Stimulated activated naive CD8-positive, alpha-beta T cell treated with anti-CD3 and anti-CD28 coated beads, Interleukin-15, amount 100 ng/mL, for 72 hours (primary cell): ENCODE measurements around the gene CUL2.
"Not testable (repeated sequence)": the region's sequence is repeated elsewhere in the genome, so short reads cannot be mapped to it uniquely, and the experiment has no call there.

ENCODE experiments used
- ATAC-seq: fragments of 150-1000 bp; cut with Tn5 transposase; 2 replicates; pipeline ENCODE4 v1.10.0; 2021; ENCODE audit warnings: mild to moderate bottlenecking, moderate library complexity
- DNase-seq, 2 donors: peaks; one replicate each; pipeline ENCODE4 v3.0.0; 2021 to 2022
- H3K27ac Mint-ChIP-seq, 2 donors: one replicate each; pipeline ENCODE4 v1.8.0; 2022; ENCODE audit warnings: mild to moderate bottlenecking in 2 of 2, mixed read lengths in 2 of 2, moderate library complexity in 2 of 2
- H3K27me3 Mint-ChIP-seq: one replicate; pipeline ENCODE4 v1.8.0; 2022; ENCODE audit warnings: mixed read lengths
- H3K4me1 Mint-ChIP-seq: one replicate; pipeline ENCODE4 v1.8.0; 2022; ENCODE audit warnings: mild to moderate bottlenecking, mixed read lengths
- H3K4me3 Mint-ChIP-seq, 2 donors: one replicate each; pipeline ENCODE4 v1.8.0; 2022; ENCODE audit warnings: mild to moderate bottlenecking in 2 of 2, mixed read lengths in 2 of 2, moderate library complexity in 1 of 2
- H3K9me3 Mint-ChIP-seq, 2 donors: one replicate each; pipeline ENCODE4 v1.8.0; 2022; ENCODE audit warnings: mixed read lengths in 2 of 2

The CUL2 gene

GRCh38 chr10:34985146-34985545, 105.0 kb downstream of the CUL2 start:
- H3K4me1 Mint-ChIP-seq = no peaks in the 10 kb centered on the region
- no peak overlapping the region for H3K4me3 Mint-ChIP-seq
- ATAC-seq (no peak), DNase-seq (no peak)
- no peaks in the 10 kb centered on the region for H3K27me3 Mint-ChIP-seq
- H3K9me3 Mint-ChIP-seq = peaks cover 7 to 11% of the 10 kb centered on the region in 2 donors
- H3K27ac Mint-ChIP-seq = no peak overlapping the region

GRCh38 chr10:34981844-34982243, 108.3 kb downstream of the CUL2 start:
- DNase-seq = no peak
- Mint-ChIP-seq H3K9me3 (peaks cover 7 to 11% of the 10 kb centered on the region in 2 donors), H3K27me3 (peaks cover 14% of the 10 kb centered on the region), H3K4me3 (no peak overlapping the region), H3K27ac (no peak overlapping the region), H3K4me1 (no peaks in the 10 kb centered on the region)
- no peak for ATAC-seq

DNA sequence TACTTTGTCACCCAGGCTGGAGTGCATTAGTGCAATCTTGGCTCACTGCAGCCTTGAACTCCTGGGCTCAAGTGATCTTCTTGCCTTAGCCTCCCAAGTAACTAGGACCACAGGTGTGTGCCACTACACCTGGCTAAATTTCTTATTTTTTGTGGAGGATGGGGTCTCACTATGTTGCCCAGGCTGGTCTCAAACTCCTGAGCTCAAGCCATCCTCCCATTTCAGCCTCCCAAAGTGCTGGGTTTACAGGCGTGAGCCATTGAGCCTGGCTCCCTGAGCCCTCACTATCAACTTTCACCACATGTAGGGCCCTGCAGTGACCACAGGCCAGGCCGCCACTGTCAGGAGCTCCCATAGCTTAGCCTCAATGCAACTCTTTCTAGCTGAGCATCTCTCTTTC, 110.2 kb downstream of the CUL2 start:
- Mint-ChIP-seq H3K4me3 (no peak overlapping the region), H3K4me1 (no peaks in the 10 kb centered on the region), H3K27ac (no peak overlapping the region), H3K27me3 (peaks cover 14% of the 10 kb centered on the region), H3K9me3 (peaks cover 2 to 13% of the 10 kb centered on the region in 2 donors)
- ATAC-seq (no peak), DNase-seq (no peak)

DNA sequence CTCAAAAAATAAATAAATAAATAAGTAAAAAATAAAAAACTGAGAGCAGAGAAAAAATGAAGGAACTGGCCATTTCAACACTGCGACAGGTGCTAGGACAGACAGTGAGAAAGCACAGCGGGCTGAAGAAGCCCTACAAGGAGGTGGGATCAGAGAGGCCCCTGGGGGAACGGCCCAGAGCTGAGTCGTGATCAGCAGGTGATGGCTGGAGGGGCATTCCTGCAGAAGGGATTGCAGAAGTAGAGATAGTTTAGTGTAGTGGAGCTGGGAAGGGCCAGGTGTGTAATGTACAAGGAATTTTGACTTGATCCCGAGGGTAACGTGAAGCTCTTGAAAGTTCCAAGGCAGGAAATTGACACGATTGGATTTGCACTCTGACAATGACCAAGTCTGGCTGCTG, 112.1 kb downstream of the CUL2 start:
- ATAC-seq (no peak), DNase-seq (no peak)
- Mint-ChIP-seq H3K27ac (no peak overlapping the region), H3K4me3 (no peak overlapping the region), H3K27me3 (peaks cover 14% of the 10 kb centered on the region), H3K4me1 (no peaks in the 10 kb centered on the region), H3K9me3 (peaks cover 0 to 17% of the 10 kb centered on the region in 2 donors)

DNA sequence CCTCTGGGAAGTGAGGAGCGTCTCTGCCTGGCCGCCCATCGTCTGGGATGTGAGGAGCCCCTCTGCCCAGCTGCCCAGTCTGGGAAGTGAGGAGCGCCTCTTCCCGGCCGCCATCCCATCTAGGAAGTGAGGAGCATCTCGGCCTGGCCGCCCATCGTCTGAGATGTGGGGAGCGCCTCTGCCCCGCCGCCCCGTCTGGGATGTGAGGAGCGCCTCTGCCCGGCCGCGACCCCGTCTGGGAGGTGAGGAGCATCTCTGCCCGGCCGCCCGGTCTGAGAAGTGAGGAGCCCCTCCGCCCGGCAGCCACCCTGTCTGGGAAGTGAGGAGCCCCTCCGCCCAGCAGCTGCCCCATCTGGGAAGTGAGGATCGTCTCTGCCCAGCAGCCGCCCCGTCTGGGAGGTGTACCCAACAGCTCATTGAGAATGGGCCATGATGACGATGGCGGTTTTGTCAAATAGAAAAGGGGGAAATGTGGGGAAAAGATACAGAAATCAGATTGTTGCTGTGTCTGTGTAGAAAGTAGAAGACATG, 113.7 kb downstream of the CUL2 start:
- not testable (repeated sequence) for H3K4me1 Mint-ChIP-seq, DNase-seq
- peaks cover 0 to 17% of the 10 kb centered on the region in 2 donors for H3K9me3 Mint-ChIP-seq

GRCh38 chr10:34974364-34975065, 115.6 kb downstream of the CUL2 start:
- peaks cover 18% of the 10 kb centered on the region for H3K27me3 Mint-ChIP-seq
- H3K4me1 Mint-ChIP-seq, DNase-seq, H3K4me3 Mint-ChIP-seq, H3K27ac Mint-ChIP-seq, ATAC-seq: not testable (repeated sequence)
- H3K9me3 Mint-ChIP-seq = peaks cover 0 to 17% of the 10 kb centered on the region in 2 donors

More for the DNA sequence above, 113.7 kb downstream of the CUL2 start:
- H3K27me3 Mint-ChIP-seq = peaks cover 14% of the 10 kb centered on the region
- ATAC-seq, H3K27ac Mint-ChIP-seq, H3K4me3 Mint-ChIP-seq: not testable (repeated sequence)

DNA sequence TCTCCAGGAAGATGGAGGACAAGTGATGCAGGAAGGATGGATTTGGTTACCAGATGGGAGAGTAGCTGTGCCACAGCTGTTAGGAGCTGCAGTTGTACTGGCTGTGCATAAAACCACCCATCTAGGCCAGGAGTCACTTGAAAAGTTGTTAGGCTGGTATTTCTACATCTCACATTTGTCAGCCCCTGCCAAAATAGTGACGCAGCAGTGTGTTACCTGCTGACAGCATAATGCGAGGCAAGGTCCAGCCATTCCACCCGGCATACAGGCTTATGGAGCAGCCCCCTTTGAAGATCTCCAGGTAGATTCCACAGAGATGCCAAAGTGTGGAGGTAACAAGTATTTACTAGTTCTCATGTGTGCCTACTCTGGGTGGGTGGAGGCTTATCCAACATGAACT, 116.4 kb downstream of the CUL2 start:
- not testable (repeated sequence) for H3K4me1 Mint-ChIP-seq, DNase-seq, ATAC-seq, H3K4me3 Mint-ChIP-seq, H3K27ac Mint-ChIP-seq
- peaks cover 19% of the 10 kb centered on the region for H3K27me3 Mint-ChIP-seq
- peaks cover 0 to 17% of the 10 kb centered on the region in 2 donors for H3K9me3 Mint-ChIP-seq

DNA sequence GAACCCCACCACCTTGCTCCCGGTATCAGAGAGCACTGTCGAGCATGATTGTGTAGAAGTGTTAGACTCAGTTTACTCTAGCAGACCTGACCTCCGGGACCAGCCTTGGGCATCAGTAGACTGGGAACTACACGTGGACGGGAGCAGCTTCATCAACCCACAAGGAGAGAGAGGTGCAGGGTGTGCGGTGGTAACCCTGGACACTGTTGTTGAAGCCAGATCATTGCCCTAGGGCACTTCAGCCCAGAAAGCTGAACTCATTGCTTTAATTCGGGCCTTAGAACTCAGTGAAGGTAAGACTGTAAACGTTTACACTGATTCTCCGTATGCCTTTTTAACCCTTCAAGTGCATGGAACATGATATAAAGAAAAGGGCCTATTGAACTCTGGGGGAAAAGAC, 117.0 kb downstream of the CUL2 start:
- H3K27ac Mint-ChIP-seq, H3K4me3 Mint-ChIP-seq, H3K4me1 Mint-ChIP-seq, DNase-seq, ATAC-seq: not testable (repeated sequence)
- Mint-ChIP-seq H3K27me3 (peaks cover 12% of the 10 kb centered on the region), H3K9me3 (peaks cover 0 to 17% of the 10 kb centered on the region in 2 donors)

DNA sequence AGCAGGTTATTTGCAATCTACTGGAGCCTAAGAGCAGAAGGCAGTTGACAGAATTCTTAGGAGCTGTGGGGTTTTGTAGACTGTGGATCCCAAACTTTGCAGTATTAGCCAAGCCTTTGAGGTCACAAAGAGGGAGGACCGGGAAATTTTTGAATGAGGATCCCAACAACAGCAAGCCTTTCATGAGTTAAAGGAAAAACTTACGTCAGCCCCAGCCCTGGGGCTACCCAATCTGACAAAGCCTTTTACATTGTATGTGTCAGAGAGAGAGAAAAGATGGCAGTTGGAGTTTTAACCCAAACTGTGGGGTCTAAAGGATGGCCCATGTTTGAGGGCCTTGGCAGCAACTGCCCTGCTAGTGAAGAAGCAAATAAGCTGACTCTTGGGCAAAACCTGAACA, 117.5 kb downstream of the CUL2 start:
- not testable (repeated sequence) for H3K4me3 Mint-ChIP-seq, H3K4me1 Mint-ChIP-seq, H3K27me3 Mint-ChIP-seq, ATAC-seq, DNase-seq, H3K27ac Mint-ChIP-seq
- H3K9me3 Mint-ChIP-seq = peaks cover 0 to 17% of the 10 kb centered on the region in 2 donors

GRCh38 chr10:34971606-34972334, 118.4 kb downstream of the CUL2 start:
- not testable (repeated sequence) for DNase-seq, H3K4me3 Mint-ChIP-seq, ATAC-seq, H3K27ac Mint-ChIP-seq, H3K4me1 Mint-ChIP-seq, H3K27me3 Mint-ChIP-seq
- peaks cover 0 to 17% of the 10 kb centered on the region in 2 donors for H3K9me3 Mint-ChIP-seq

DNA sequence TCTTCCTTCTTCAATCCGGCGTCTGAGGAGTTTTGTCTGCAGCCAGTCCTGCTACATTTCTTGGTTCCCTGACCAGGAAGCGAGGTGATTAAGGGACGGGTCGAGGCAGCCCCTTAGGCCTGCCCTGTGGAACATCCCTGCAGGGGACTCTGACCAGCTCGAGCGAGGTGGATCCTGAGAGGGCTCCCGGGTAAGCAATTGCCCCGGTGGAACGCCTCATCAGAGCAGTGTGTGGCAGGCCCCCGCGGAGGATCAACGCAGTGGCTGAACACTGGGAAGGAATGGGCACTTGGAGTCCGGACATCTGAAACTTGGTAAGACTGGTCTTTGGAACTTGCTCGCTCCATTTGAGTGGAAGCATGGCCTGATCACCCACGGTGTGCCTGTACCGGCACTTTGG, 121.0 kb downstream of the CUL2 start:
- Mint-ChIP-seq H3K27me3 (peaks cover 9% of the 10 kb centered on the region), H3K27ac (no peak overlapping the region), H3K9me3 (no peaks in the 10 kb centered on the region), H3K4me3 (no peak overlapping the region), H3K4me1 (no peaks in the 10 kb centered on the region)
- ATAC-seq = no peak
- no peak for DNase-seq

- H3K4me1 Mint-ChIP-seq = no peaks in the 10 kb centered on the region
- H3K9me3 Mint-ChIP-seq = no peaks in the 10 kb centered on the region
- DNase-seq = no peak
- no peak overlapping the region for H3K27ac Mint-ChIP-seq
- peaks cover 9% of the 10 kb centered on the region for H3K27me3 Mint-ChIP-seq
- H3K4me3 Mint-ChIP-seq = no peak overlapping the region
- ATAC-seq = no peak
Measured at GRCh38 chr10:34967335-34967880, 122.7 kb downstream of the CUL2 start.

- no peak for DNase-seq
- no peaks in the 10 kb centered on the region for H3K4me1 Mint-ChIP-seq
- no peak for ATAC-seq
- H3K27me3 Mint-ChIP-seq = peaks cover 9% of the 10 kb centered on the region
- no peak overlapping the region for H3K4me3 Mint-ChIP-seq
- no peak overlapping the region for H3K27ac Mint-ChIP-seq
- no peaks in the 10 kb centered on the region for H3K9me3 Mint-ChIP-seq
Measured at GRCh38 chr10:34966451-34966850, 123.7 kb downstream of the CUL2 start.

GRCh38 chr10:34966040-34966439, 124.1 kb downstream of the CUL2 start:
- H3K4me3 Mint-ChIP-seq = no peak overlapping the region

GRCh38 chr10:34964166-34964800, 125.9 kb downstream of the CUL2 start:
- Mint-ChIP-seq H3K4me3 (no peak overlapping the region), H3K9me3 (no peaks in the 10 kb centered on the region), H3K27me3 (peaks cover 2% of the 10 kb centered on the region), H3K27ac (no peak overlapping the region), H3K4me1 (no peaks in the 10 kb centered on the region)
- ATAC-seq = no peak
- no peak for DNase-seq

More at GRCh38 chr10:34966040-34966439, 124.1 kb downstream of the CUL2 start:
- ATAC-seq (no peak), DNase-seq (no peak)
- Mint-ChIP-seq H3K27me3 (peaks cover 9% of the 10 kb centered on the region), H3K4me1 (no peaks in the 10 kb centered on the region), H3K27ac (no peak overlapping the region), H3K9me3 (no peaks in the 10 kb centered on the region)
